Measurements from ENCODE around the gene CUEDC1. TPM values are rescaled to one million over a fixed set of nuclear protein-coding genes. Genes with fewer than 3 reads are reported as not detected.

The CUEDC1 gene
- total and polyA plus RNA-seq, 2 of the 4 experiments (the other 2 are of a cell fraction): 4.1 to 21.2 TPM

DNA sequence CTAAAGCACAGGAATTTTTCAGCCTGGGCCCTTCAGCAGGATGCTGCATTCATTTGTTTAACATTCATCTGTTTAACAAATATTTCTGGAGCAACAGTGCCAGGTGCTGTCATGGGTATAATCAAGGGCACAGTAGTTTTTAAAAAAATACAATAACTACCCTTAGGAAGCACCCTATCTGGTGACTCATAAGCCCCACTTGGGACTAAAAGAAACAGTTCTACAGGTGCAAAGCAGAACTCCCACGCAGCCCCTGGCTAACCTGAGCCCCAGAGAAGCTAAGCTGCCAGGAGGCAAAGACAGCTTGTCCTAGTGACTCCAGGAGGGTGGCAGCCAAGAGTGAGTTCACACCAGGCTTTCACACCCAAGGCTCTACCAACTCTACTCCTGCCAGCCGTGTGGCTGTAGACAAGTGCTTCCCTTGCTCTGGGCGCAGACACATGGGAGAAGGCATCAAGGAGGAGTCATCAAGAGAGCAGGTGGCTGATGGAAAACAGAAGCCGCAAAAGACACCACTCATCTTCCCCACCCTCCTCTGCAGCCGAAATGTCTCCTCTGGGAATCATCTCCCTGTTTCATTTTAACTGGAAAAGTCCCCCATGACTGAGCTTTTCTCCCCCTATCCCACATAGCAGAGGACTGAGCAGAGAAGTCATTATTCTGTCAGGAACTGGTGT, 14.4 kb downstream of the CUEDC1 start:
- Histone ChIP-seq H2BK20ac (ENCODE audit: low read depth, low read length) (no peak overlapping the region), H3K4ac (ENCODE audit: low read depth, low read length) (no peak overlapping the region), H3K27me3 (ENCODE audit: control insufficient read depth, insufficient read depth, low read length) (no peaks in the 10 kb centered on the region), H3K4me3 (ENCODE audit: insufficient read depth, low read depth, low read length) (no peak overlapping the region), H3K9me3 (ENCODE audit: control insufficient read depth, insufficient read depth, low read length) (no peaks in the 10 kb centered on the region), H2BK15ac (ENCODE audit: low read depth, low read length) (no peak overlapping the region), H4K5ac (ENCODE audit: low read depth, low read length) (no peak overlapping the region), H4K20me1 (ENCODE audit: insufficient read depth, low read length) (peaks cover 33% of the 10 kb centered on the region), H3K18ac (ENCODE audit: low read depth, low read length) (no peak overlapping the region), H3K4me1 (ENCODE audit: control insufficient read depth, insufficient read depth, low read length) (peaks cover 22% of the 10 kb centered on the region), H3K36me3 (ENCODE audit: control insufficient read depth, insufficient read depth, low read length) (no peaks in the 10 kb centered on the region), H3K23ac (ENCODE audit: low read depth, low read length) (no peak overlapping the region), H3K9me1 (ENCODE audit: insufficient read depth, low read length) (peaks cover 35% of the 10 kb centered on the region), H3K9ac (ENCODE audit: low read depth, low read length) (no peak overlapping the region), H4K8ac (ENCODE audit: low read depth in 2 of 2, low read length in 2 of 2) (no peak overlapping the region), H2BK5ac (ENCODE audit: low read depth, low read length, poor library complexity, severe bottlenecking) (no peak overlapping the region), H2AK9ac (replicated peaks; ENCODE audit: low read depth, low read length, poor library complexity) (peak overlapping the region; percentile 11), H2BK120ac (ENCODE audit: low read depth, low read length) (no peak overlapping the region), H3K79me1 (ENCODE audit: low read depth in 1 of 2, low read length in 2 of 2) (peaks cover 50 to 82% of the 10 kb centered on the region in 2 experiments), H3K4me2 (ENCODE audit: low read depth, low read length) (no peak overlapping the region), H2AFZ (replicated peaks; ENCODE audit: low read length, poor library complexity) (no peak overlapping the region), H4K91ac (ENCODE audit: insufficient read depth, low read depth, low read length) (no peak overlapping the region), H3K27ac (ENCODE audit: insufficient read depth, low read length) (no peak overlapping the region), H2AK5ac (ENCODE audit: low read depth, low read length) (0 out of 2 replicates have a peak overlapping the region, but pooled peaks have one; percentile 23), H3K56ac (ENCODE audit: extremely low read depth, insufficient read depth, low read length) (no peak overlapping the region; the same call in 1 of the 2 replicates), H3K14ac (replicated peaks; ENCODE audit: low read depth, low read length) (no peak overlapping the region)
- intact Hi-C loops (cut with micrococcal nuclease) (no loop called here), in situ Hi-C loops (cut with MboI; ENCODE audit: low sequenced_read_pairs) (no loop called here), dilution Hi-C loops (cut with HindIII; ENCODE audit: low sequenced_read_pairs, unreplicated experiment) (no loop called here)
- BruUV-seq (replicated peaks): no TSS peak
- ChIA-PET CTCF (no interaction called here), POLR2A (ENCODE audit: unreplicated experiment) (no interaction called here)
- DNase-seq (no peak), ATAC-seq (ENCODE audit: low read depth) (no peak)
- 100% methylated on average over 1 of the region's 5 CpGs; no CpG with 5 or more reads in 1 of the 2 experiments for WGBS, 2 experiments (ENCODE audit: extremely low coverage in 2 of 2, insufficient read length in 1 of 2)
- TF ChIP-seq FOS (IDR thresholded peaks at IDR 0.05; ENCODE audit: low read depth, low read length) (no peak), CEBPB (IDR thresholded peaks at IDR 0.05; ENCODE audit: low read depth, low read length) (no peak), RAD21 (IDR thresholded peaks at IDR 0.05; ENCODE audit: low read length) (no peak), SMC3 (IDR thresholded peaks at IDR 0.05; ENCODE audit: low read depth, low read length) (no peak), RCOR1 (IDR thresholded peaks at IDR 0.05; ENCODE audit: insufficient replicate concordance, low read length) (no peak), MAZ (IDR thresholded peaks at IDR 0.05; ENCODE audit: borderline replicate concordance, low read depth, low read length) (no peak), MXI1 (IDR thresholded peaks at IDR 0.05; ENCODE audit: borderline replicate concordance, low read depth, low read length) (no peak), BHLHE40 (IDR thresholded peaks at IDR 0.05; ENCODE audit: low read depth, low read length) (no peak), NFE2L2 (IDR thresholded peaks at IDR 0.05; ENCODE audit: low read depth, low read length) (no peak)
- TF ChIP-seq, protein P1, sequence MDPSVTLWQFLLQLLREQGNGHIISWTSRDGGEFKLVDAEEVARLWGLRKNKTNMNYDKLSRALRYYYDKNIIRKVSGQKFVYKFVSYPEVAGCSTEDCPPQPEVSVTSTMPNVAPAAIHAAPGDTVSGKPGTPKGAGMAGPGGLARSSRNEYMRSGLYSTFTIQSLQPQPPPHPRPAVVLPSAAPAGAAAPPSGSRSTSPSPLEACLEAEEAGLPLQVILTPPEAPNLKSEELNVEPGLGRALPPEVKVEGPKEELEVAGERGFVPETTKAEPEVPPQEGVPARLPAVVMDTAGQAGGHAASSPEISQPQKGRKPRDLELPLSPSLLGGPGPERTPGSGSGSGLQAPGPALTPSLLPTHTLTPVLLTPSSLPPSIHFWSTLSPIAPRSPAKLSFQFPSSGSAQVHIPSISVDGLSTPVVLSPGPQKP (IDR thresholded peaks at IDR 0.05; ENCODE audit: borderline replicate concordance, low read depth, low read length): no peak

All from IMR-90 (cell line).